ENCODE data around the gene TM4SF5. TPM values are rescaled to one million over a fixed set of nuclear protein-coding genes. Genes with fewer than 3 reads are reported as not detected.

TM4SF5 gene
- total and polyA plus RNA-seq, 2 experiments from 2014 or later = not detected

DNA sequence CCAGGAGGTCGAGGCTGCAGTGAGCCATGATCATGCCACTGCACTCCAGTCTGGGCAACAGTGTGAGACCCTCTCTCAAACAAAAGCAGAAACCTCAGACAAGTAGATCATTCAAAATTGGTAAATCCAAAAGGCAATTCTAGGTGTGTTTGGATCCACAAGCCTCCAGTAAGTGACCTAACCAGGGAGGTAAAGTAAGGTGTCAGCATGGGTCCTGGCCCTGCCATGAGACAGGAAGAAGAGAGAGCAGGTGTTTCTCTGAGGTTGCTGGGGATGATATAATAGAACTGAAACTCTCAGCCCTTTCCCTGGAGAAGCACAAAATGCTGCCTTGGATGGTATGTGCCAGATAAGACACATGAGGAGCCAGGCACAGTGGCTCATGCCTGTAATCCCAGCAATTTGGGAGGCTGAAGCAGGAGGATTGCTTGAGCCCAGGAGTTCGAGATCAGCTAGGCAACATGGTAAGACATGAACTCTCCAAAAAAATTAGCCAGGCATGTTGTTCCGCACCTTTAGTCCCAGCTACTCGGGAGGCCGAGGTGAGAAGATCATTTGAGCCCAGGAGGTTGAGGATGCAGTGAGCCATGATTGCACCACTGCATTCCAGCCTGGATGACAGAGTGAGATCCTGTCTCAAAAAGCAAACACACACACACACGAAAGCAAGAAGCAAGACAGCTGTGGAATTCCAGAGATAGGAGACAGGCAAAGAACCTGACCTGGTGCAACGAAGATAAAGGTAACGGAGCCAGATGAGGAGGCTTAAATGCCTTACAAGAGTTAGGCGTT, 6.5 kb downstream of the TM4SF5 start:
- Histone ChIP-seq H3K79me2 (ENCODE audit: insufficient read depth) (no peaks in the 10 kb centered on the region), H3K9ac (no peak overlapping the region), H4K20me1 (ENCODE audit: insufficient read depth) (no peaks in the 10 kb centered on the region), H3K4me1 (ENCODE audit: insufficient read depth) (no peaks in the 10 kb centered on the region), H3K9me3 (ENCODE audit: low read depth) (no peaks in the 10 kb centered on the region), H3K4me3 (no peak overlapping the region), H2AFZ (no peak overlapping the region), H3K27ac (no peak overlapping the region), H3K9me2 (ENCODE audit: insufficient read depth) (no peaks in the 10 kb centered on the region), H3K4me2 (ENCODE audit: unreplicated experiment) (no peak overlapping the region), H3F3A (ENCODE audit: insufficient read depth) (no peaks in the 10 kb centered on the region), H3K27me3 (replicated peaks; ENCODE audit: insufficient read depth) (peaks cover 15% of the 10 kb centered on the region), H3K36me3 (ENCODE audit: low read depth) (no peaks in the 10 kb centered on the region)
- TF ChIP-seq EZH2 (IDR thresholded peaks at IDR 0.05; ENCODE audit: insufficient read depth, poor library complexity, severe bottlenecking) (no peak), EZH2phosphoT487 (IDR thresholded peaks at IDR 0.05; ENCODE audit: insufficient read depth, low read depth) (no peak)
- in situ Hi-C loops (cut with MboI) = no loop called here
- peak; percentile 10 for DNase-seq
- 54 to 60% methylated on average over 9 of the region's 9 CpGs for WGBS, 2 experiments (ENCODE audit: low coverage in 1 of 2, low lambda C conversion rate in 2 of 2, missing lambda C conversion rate in 2 of 2)

DNA sequence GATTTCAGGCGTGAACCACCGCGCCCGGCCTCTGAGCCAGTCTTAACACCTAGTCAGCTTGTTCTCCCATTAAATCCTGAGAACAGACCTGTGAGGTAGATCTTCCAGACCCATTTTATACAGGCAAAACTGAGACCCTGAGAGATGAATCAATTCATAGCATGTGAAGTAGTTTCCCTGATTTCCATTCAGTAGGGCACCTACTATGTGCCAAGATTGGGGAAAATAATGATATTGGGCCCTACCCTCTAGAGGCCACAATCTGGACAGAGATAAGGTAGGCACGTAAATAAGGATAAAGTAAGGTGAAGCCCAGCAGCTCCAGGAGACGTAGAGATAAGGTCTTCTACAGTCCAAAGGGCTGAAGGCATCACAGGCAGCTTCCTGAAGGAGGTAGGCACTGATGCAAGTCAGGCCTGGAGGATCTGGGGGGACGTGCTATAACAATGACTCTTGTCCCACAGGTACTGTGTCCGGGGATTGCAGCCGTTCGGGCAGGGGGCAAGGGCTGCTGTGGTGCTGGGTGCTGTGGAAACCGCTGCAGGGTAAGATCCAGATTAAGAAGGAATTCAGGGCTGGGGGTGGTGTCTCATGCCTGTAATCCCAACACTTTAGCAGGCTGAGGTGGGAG, 8.8 kb downstream of the TM4SF5 start:
- Histone ChIP-seq H4K20me1 (ENCODE audit: insufficient read depth) (no peaks in the 10 kb centered on the region), H2AFZ (no peak overlapping the region), H3K27me3 (replicated peaks; ENCODE audit: insufficient read depth) (peaks cover 23% of the 10 kb centered on the region), H3K36me3 (ENCODE audit: low read depth) (no peaks in the 10 kb centered on the region), H3F3A (ENCODE audit: insufficient read depth) (no peaks in the 10 kb centered on the region), H3K4me1 (ENCODE audit: insufficient read depth) (0 out of 2 replicates have a peak, but pooled peaks cover 2% of the 10 kb centered on the region), H3K79me2 (ENCODE audit: insufficient read depth) (no peaks in the 10 kb centered on the region), H3K9me2 (ENCODE audit: insufficient read depth) (no peaks in the 10 kb centered on the region), H3K4me3 (no peak overlapping the region), H3K9me3 (ENCODE audit: low read depth) (no peaks in the 10 kb centered on the region), H3K27ac (no peak overlapping the region), H3K9ac (no peak overlapping the region), H3K4me2 (ENCODE audit: unreplicated experiment) (no peak overlapping the region)
- WGBS, 2 experiments (ENCODE audit: low coverage in 1 of 2, low lambda C conversion rate in 2 of 2, missing lambda C conversion rate in 2 of 2) = 48% methylated on average over 11 of the region's 11 CpGs
- in situ Hi-C loops (cut with MboI) = no loop called here
- TF ChIP-seq EZH2 (IDR thresholded peaks at IDR 0.05; ENCODE audit: insufficient read depth, poor library complexity, severe bottlenecking) (no peak), EZH2phosphoT487 (IDR thresholded peaks at IDR 0.05; ENCODE audit: insufficient read depth, low read depth) (no peak)
- no peak for DNase-seq

DNA sequence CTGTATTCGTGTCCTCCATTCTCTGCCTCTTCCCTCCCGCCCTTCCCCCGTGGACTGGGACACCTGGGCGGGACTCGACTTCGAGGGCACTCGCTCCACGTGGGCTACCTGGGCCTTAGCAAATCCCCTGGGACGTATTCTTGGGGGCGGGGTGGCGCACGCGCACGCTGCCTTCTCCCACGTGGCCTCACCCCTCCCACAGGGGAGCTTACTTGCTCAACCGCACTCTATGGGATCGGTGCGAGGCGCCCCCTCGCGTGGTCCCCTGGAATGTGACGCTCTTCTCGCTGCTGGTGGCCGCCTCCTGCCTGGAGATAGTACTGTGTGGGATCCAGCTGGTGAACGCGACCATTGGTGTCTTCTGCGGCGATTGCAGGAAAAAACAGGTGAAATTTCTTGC, 11.0 kb downstream of the TM4SF5 start:
- in situ Hi-C loops (cut with MboI) = no loop called here
- H3K36me3 ChIP-seq (ENCODE audit: low read depth) = no peaks in the 10 kb centered on the region
- no peak overlapping the region for H3K4me3 ChIP-seq
- no peaks in the 10 kb centered on the region for H3K9me3 ChIP-seq (ENCODE audit: low read depth)
- no peak for TF ChIP-seq EZH2 (IDR thresholded peaks at IDR 0.05; ENCODE audit: insufficient read depth, poor library complexity, severe bottlenecking)
- TF ChIP-seq EZH2phosphoT487 (IDR thresholded peaks at IDR 0.05; ENCODE audit: insufficient read depth, low read depth) = no peak
- H3K9me2 ChIP-seq (ENCODE audit: insufficient read depth) = no peaks in the 10 kb centered on the region
- no peak overlapping the region for H3K9ac ChIP-seq
- no peak overlapping the region for H3K27ac ChIP-seq
- no peaks in the 10 kb centered on the region for H4K20me1 ChIP-seq (ENCODE audit: insufficient read depth)
- H2AFZ ChIP-seq = no peak overlapping the region
- peaks cover 14% of the 10 kb centered on the region; the same call in 1 of the 2 replicates for H3K4me1 ChIP-seq (ENCODE audit: insufficient read depth)
- H3F3A ChIP-seq (ENCODE audit: insufficient read depth) = no peaks in the 10 kb centered on the region; the same call in 1 of the 2 replicates
- WGBS, 2 experiments (ENCODE audit: low coverage in 1 of 2, low lambda C conversion rate in 2 of 2, missing lambda C conversion rate in 2 of 2) = 14 to 22% methylated on average over 20 to 28 of the region's 28 CpGs
- DNase-seq = no peak
- no peaks in the 10 kb centered on the region for H3K79me2 ChIP-seq (ENCODE audit: insufficient read depth)
- H3K4me2 ChIP-seq (ENCODE audit: unreplicated experiment) = no peak overlapping the region
- peaks cover 23% of the 10 kb centered on the region for H3K27me3 ChIP-seq (replicated peaks; ENCODE audit: insufficient read depth)

DNA sequence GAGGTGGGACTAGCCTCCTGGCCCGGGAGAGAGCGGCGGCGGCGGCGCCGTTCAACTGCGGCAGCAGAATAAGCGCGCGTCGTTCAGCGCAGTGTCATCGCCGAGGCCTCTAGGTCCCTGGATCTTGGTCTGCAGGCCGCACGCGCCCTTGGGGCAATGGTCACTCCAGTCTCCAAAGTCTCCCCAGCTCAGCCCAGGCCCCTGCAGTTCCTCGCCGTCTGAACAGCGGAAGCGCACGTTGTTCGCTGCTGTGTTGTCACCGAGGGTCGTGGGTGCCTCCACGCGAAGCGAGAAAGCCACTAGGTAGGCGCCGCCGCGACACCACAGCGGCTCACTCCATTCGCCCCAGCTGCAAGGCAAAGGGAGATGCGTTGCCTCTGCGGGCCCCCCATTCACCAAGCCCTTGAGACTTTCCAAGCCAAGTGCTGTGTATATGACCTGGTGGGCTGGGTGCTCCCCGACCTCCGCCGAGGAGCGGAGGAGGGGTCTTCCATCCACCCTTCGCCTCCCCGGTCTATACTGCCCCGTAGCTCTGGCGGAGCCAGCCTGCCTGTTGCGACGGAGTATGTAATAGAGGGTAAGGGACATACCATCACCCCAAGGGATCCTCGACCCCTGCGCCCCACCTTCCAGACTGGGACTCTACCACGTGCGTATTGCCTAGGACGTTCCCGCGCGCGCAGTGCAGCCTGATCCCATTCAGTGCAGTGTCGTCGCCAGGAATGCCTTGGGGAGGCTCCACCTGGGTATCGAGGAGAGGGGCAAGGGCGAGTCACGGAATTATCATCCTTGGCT, 13.8 kb downstream of the TM4SF5 start:
- H2AFZ ChIP-seq = peak overlapping the region; percentile 84
- no peak overlapping the region for H3K27ac ChIP-seq
- peaks cover 12% of the 10 kb centered on the region for H3F3A ChIP-seq (ENCODE audit: insufficient read depth)
- peak overlapping the region; percentile 6; the same call in 1 of the 2 replicates for H3K9ac ChIP-seq
- H3K4me2 ChIP-seq (ENCODE audit: unreplicated experiment) = peak overlapping the region; percentile 88
- H4K20me1 ChIP-seq (ENCODE audit: insufficient read depth) = no peaks in the 10 kb centered on the region
- peak overlapping the region; percentile 64 for H3K4me3 ChIP-seq
- DNase-seq = peak; percentile 50
- H3K27me3 ChIP-seq (replicated peaks; ENCODE audit: insufficient read depth) = peaks cover 23% of the 10 kb centered on the region
- TF ChIP-seq EZH2phosphoT487 (IDR thresholded peaks at IDR 0.05; ENCODE audit: insufficient read depth, low read depth) = no peak
- TF ChIP-seq EZH2 (IDR thresholded peaks at IDR 0.05; ENCODE audit: insufficient read depth, poor library complexity, severe bottlenecking) = no peak
- no peaks in the 10 kb centered on the region for H3K79me2 ChIP-seq (ENCODE audit: insufficient read depth)
- no peaks in the 10 kb centered on the region for H3K36me3 ChIP-seq (ENCODE audit: low read depth)
- 10 to 15% methylated on average over 52 to 61 of the region's 61 CpGs for WGBS, 2 experiments (ENCODE audit: low coverage in 1 of 2, low lambda C conversion rate in 2 of 2, missing lambda C conversion rate in 2 of 2)
- no peaks in the 10 kb centered on the region for H3K9me2 ChIP-seq (ENCODE audit: insufficient read depth)
- H3K4me1 ChIP-seq (ENCODE audit: insufficient read depth) = peaks cover 19% of the 10 kb centered on the region; the same call in 1 of the 2 replicates
- in situ Hi-C loops (cut with MboI) = no loop called here
- no peaks in the 10 kb centered on the region for H3K9me3 ChIP-seq (ENCODE audit: low read depth)
